COLO668 (cell line): Measurements from ENCODE around the gene ANKRD39.

Experiments used
- DNase-seq: peaks from one replicate; lab custom pipeline; 2025; ENCODE audit not compliant: unreplicated experiment; lab: John Stamatoyannopoulos, UW

The ANKRD39 gene

GRCh38 chr2:96859099-96859649 lies 1.4 kb upstream of the ANKRD39 start:
- DNase-seq, result no peak

GRCh38 chr2:96856776-96857666 lies 795 bp downstream of the ANKRD39 start:
- peak; percentile 51 for DNase-seq

DNA sequence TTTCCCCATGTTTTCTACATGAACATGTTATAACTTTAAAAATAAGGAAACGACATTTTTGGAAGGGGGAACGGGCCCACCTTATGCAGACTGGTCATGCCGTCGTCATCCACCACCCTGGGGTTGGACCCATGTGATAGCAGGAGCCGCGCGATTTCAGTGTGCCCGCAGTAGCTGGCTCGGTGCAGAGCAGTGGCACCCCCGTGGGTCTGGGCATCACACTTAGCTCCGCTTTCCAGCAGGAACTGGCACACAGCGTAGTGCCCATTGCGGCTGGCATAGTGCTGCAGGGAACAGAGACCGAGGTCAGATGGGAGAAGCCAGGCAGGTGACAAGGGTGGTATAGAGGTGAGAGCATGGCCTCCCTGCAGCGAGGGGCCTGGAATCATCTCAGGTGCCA lies 4.5 kb downstream of the ANKRD39 start:
- no peak for DNase-seq

DNA sequence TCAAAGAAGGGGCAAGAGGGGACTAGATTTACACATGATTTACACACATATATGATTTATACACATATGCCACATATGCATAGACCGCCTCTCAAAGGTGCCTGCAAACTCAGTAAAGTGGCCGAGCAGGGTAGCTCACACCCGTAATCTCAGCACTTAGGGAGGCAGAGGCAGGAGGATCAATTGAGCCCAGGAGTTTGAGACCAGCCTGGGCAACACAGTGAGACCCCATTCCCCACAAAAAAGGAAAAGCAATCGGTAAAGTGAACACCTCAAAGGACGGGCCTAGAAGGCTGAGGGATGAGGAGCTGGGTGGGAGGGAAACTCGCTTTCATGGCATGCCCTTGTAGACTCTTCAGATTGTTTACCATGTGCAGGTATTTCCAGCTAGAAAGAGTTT lies 5.1 kb downstream of the ANKRD39 start:
- DNase-seq, result no peak

DNA sequence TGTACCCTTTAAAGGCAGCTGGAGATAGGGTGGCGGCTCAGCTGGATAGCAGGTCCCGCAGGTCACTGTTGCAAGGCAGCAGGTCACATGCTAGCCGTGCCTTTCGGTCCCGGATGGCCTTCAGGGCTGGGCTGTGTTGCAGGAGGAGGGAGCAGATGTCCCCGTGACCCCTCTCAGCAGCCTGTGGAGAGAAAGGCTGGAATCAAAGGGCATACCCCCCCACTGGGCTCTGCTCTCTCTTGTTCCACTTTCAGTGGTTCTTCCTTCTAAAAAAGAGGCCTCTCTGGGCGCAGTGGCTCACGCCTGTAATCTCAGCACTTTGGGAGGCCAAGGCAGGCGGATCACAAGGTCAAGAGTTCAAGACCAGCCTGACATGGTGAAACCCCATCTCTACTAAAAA lies 9.6 kb downstream of the ANKRD39 start:
- DNase-seq, result no peak

DNA sequence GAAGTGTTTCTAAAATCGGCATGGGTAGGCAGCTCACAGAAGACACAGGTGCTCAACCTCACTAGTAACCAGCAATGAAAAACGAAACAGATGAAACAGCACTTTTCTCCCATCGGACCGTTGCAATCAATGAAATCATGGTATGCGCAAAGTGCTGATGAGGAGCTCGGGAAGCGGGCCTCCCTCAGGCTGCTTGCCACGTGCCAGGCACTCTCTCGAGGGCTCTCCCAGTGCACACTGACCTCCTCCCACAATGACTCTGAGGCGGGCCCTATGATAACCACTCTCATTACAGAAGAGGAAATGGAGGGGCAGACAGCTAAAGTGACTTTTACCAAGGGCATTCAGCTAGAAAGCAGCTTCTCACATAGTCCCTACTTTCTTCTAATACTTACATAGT lies 10.2 kb downstream of the ANKRD39 start:
- DNase-seq, result no peak

GRCh38 chr2:96846825-96847224 lies 11.0 kb downstream of the ANKRD39 start:
- DNase-seq, result no peak

- no peak for DNase-seq
Observed at GRCh38 chr2:96844405-96844808, 13.4 kb downstream of the ANKRD39 start.

GRCh38 chr2:96843538-96844268 lies 14.1 kb downstream of the ANKRD39 start, which contains the start of gene ANKRD23:
Gene ANKRD23 (minus strand): TSS chr2:96844021. CDS start chr2:96843992, 29 bp downstream.
- DNase-seq, result no peak

DNA sequence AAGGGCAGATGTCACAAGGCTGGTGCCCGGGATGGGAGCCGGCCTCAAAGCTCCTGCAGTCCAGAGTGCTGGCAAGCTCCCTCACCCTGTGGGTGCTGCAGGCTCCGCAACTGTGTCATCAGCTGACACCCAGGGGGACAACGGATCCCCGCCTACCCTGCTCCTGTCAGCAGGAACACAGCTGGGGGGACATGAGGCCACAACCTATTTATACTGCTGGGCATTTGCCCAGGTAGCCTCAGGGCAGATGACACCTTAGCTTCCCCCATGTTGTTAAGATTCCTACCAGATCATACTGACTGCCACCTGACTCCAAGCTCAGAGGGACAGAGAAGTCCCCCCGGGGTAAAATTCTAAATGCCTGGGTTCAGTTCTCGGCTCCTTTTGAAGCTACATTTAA lies 15.2 kb downstream of the ANKRD39 start:
- no peak for DNase-seq

DNA sequence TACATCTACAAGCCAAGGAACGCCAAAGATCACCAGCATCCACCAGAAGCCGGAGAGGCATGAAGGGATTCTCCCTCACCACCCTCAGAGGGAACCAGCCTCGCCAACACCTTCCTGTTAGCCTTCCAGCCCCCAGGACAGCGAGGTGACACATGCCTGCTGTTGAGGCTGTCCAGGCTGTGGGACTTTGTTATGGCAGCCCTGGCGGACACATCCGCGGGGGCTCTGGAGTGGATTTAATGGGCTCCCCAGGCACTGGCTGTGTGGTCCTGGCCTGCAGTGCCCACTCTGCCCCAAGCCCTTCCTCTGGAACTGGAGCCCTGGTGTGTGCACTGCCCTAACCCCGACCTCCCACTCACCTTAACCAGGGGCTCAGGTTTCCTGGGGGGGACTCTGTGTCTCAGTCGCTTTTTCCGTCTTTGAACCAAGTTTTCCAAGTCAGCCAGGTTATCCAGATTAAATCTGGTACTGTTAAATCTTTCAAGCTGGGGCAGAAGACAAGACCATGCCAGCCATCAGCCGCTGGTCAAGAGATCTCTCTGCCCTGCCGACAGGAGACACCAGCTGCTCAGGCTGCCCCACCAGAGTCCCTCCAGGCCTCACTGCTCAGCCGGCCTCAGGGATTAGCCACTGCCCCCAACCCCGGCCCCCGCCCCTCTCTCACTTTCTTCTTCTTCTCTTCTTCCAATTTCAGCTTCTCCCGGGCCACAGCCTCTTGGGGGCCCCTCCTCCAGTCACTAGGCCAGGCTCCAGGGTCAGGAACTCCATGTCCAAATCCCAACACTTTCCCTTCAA lies 15.9 kb downstream of the ANKRD39 start:
- no peak for DNase-seq

- peak; percentile 55 for DNase-seq
Observed at GRCh38 chr2:96839875-96840850, 17.7 kb downstream of the ANKRD39 start.

GRCh38 chr2:96839293-96839874 lies 18.4 kb downstream of the ANKRD39 start:
- no peak for DNase-seq

DNA sequence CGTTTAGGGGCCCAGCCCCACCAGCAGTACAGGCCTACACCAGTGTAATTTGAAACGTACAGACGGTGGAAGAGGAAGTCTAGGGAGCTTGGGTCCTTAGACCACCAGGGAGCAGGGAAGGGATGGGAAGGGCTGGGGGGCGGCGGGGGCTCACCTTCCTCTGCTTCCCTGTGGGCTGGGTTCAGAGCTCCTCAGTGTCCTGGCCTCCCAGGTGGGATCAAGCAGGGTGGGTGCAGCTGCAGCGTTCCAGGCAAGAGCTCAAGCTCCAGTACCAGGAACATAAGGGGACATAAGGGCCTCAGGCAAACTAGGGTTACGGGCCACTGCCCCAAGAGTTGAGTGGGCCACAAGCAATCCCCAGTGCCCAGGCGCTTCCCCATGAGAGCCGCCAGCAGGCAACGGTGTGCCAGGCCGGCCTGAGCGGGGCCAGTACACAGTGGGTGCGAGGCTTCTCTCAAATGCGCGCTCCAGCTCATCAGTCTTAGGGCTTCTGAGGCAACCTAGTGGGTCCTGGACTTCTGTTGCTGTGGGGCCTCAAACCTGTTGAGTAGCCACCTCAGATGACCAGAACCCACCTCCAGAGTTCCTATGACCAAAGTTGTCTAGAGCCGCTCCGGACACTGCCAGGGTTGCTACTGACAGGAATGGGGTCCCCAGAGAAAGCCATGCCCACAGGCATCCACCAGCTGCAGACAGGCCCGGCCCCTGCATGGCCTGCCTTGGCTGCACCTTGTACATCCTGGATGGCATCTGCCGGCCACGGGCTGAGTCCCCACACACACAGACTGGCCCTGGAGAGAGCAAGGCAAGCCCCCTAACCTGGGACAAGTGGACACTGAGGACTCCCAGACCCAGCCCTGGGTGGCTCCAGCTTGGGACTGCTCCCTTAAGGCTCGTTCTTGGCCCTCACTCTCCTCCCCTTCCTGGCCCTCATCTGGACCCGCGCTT lies 19.2 kb downstream of the ANKRD39 start:
- DNase-seq, result no peak

GRCh38 chr2:96837575-96837974 lies 20.2 kb downstream of the ANKRD39 start:
- no peak for DNase-seq

DNA sequence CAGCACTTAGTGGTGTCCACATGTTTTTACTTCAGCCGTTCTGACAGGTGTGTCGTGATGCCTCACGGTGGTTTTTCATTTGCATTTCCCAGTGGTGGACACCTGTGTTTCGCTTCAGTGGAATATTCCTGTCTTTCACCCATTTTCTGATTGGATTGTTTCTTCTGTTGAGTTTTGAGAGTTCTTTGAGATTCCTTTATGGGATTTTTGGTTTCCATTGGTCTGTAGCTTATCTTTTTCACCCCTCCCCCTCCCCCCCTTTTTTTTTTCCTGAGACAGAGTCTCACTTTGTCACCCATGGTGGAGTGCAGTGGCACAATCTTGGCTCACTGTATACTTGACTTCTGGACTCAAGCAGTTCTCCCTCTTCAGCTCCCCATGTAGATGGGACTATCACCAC lies 22.0 kb downstream of the ANKRD39 start:
- DNase-seq, result no peak

- DNase-seq, result peak; percentile 97
Observed at GRCh38 chr2:96832754-96833507, 24.9 kb downstream of the ANKRD39 start.

DNA sequence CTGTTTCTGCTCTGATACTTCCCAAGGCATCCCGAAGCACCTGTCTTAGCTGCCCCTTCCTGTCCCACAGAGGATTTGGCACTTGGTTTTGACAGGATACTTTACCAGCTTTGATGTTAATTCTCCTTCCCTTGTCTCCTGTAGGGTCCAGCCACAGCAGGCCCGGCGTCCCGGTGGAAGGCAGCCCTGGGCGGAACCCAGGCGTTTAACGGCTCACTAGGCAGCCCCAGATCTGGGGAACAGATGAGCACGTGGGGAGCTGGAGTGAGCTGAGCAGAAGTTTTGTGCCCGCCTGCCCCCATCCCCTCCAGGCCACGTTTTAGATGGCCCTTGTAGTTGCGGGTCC lies 25.4 kb downstream of the ANKRD39 start:
- DNase-seq, result no peak
